Sigmoid colon (tissue), 7 donors: ENCODE results near the gene C1QTNF9B. TPM values are rescaled to one million over a fixed set of nuclear protein-coding genes. Genes with fewer than 3 reads are reported as not detected.

Source experiments
- DNase-seq: peaks from one replicate; pipeline ENCODE4 v3.0.0-alpha.2; 2019
- H3K27ac ChIP-seq, 4 donors: fragments of 200-600 bp; sonication (generic); one replicate each; pipeline ENCODE4 v1.5.1; 2016 to 2019; ENCODE audit warnings: mild to moderate bottlenecking in 1 of 4
- H3K27me3 ChIP-seq, 3 donors: fragments of 200-600 bp; sonication (generic); one replicate each; pipeline ENCODE4 v1.5.1; 2019; ENCODE audit warnings: mild to moderate bottlenecking in 1 of 3
- H3K36me3 ChIP-seq, 4 donors: fragments of 200-600 bp; sonication (generic); one replicate each; pipeline ENCODE4 v1.5.1; 2016 to 2019
- H3K4me1 ChIP-seq, 4 donors: fragments of 200-600 bp; sonication (generic); one replicate each; pipeline ENCODE4 v1.5.1; 2017 to 2019
- H3K4me3 ChIP-seq, 4 donors: fragments of 200-600 bp; sonication (generic); one replicate each; pipeline ENCODE4 v1.5.1; 2017 to 2019; ENCODE audit warnings: mild to moderate bottlenecking in 2 of 4, moderate library complexity in 1 of 4
- H3K9me3 ChIP-seq, 4 donors: fragments of 200-600 bp in 3 of 4; sonication (generic) in 3 of 4; one replicate each; pipeline versions ENCODE4 v1.5.1 to v1.6.1; 2013 to 2019
- CTCF ChIP-seq, 4 experiments: fragments of 450-650 bp in 3 of 4; fragments of 200-600 bp in 1 of 4; IDR thresholded peaks; one replicate each; pipeline ENCODE4 v1.5.1; 2016 to 2019; ENCODE audit warnings: antibody characterized with exemption in 4 of 4, mild to moderate bottlenecking in 3 of 4, moderate library complexity in 2 of 4
- EP300 ChIP-seq, 4 donors: sonication (generic); formaldehyde crosslinking; IDR thresholded peaks; one replicate each; pipeline ENCODE4 v1.6.1; 2017; ENCODE audit warnings: antibody characterized with exemption in 4 of 4
- POLR2A ChIP-seq, 2 donors: fragments of 450-650 bp; IDR thresholded peaks; one replicate each; pipeline ENCODE4 v1.6.1; 2016; ENCODE audit warnings: antibody characterized with exemption in 2 of 2, mild to moderate bottlenecking in 2 of 2, moderate library complexity in 2 of 2
- POLR2AphosphoS5 ChIP-seq, 4 donors: sonication (generic); formaldehyde crosslinking; IDR thresholded peaks; one replicate each; pipeline ENCODE4 v1.6.1; 2017; ENCODE audit warnings: antibody characterized with exemption in 4 of 4
- WGBS, 2 donors: extraction: QIAGEN DNeasy Blood & Tissue Kit; methylation state at CpG; one replicate each; pipeline ENCODE4 v1.1.7; 2013; 5-methylcytosine and 5-hydroxymethylcytosine counted together
- intact Hi-C: fragments of 100-400 bp; cut with DNase I; formaldehyde crosslinking; loops from one replicate; pipeline ENCODE4 v1.15.1; 2023
- polyA plus RNA-seq, 3 donors: library from polyadenylated mRNA; stranded (reverse); fragments of 200-250 nt; gene quantifications; one replicate each; pipeline ENCODE4 v1.2.3, GENCODE V29; 2013
- total RNA-seq, 4 donors: library from RNA; depleted of rRNA; stranded (reverse); fragments of >200 nt; gene quantifications; one replicate each; pipeline ENCODE4 v1.1.0, GENCODE V29; 2016
- donor health status: healthy with polysubstance abuse.
- donor health status: Bipolar disorder and iron deficiency.
- donor health status: healthy.

C1QTNF9B gene
- total and polyA plus RNA-seq, 7 donors: 0.13 TPM; not detected in 6

DNA sequence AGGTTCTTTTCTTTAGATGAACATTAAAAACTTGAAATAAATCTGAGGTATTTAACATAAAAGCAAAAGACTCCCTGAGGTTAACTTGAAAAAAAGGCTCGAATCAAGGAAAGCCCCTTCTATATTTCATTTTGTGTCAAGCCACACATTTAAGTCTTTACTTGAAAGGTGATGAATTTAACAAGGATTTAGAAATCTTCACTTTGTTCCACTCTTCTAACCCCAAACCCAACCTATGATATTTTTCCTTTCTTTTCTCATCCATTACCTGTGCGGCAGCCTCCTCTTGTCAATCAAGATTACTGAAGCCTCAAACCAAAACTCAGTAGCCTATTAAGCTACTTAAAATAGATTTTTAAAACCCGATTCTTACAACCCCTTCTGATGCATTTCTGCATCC is 41.9 kb downstream of the C1QTNF9B start:
- 84 to 90% methylated on average over 3 of the region's 3 CpGs for WGBS, 2 donors
- Histone ChIP-seq H3K4me1 (no peaks in the 10 kb centered on the region), H3K4me3 (no peak overlapping the region), H3K27me3 (no peaks in the 10 kb centered on the region), H3K27ac (no peak overlapping the region), H3K36me3 (peaks cover 0 to 9% (median 3%) of the 10 kb centered on the region in 4 donors), H3K9me3 (no peaks in the 10 kb centered on the region)
- no peak for DNase-seq
- TF ChIP-seq CTCF (IDR thresholded peaks at IDR 0.05) (no peak), POLR2A (IDR thresholded peaks at IDR 0.05) (no peak), EP300 (IDR thresholded peaks at IDR 0.05) (no peak), POLR2AphosphoS5 (IDR thresholded peaks at IDR 0.05) (no peak)
- intact Hi-C loops: no loop called here

DNA sequence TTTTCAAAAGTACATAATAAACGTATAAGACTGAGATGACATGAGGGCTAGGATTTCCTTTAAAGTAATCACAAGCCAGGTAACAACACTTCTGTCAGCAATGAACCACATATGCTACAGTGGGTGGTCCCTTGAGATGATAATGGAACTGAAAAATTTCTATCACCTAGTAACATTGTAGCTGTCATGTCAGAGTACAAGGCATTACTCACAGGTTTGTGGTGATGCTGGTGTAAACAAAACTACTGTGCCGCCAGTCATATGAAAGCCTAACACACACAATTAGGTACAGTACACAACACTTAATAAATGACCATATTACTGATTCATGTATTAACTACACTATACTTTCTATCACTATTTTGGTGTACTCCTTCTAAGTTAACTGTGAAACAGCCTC is 45.0 kb downstream of the C1QTNF9B start:
- WGBS, 2 donors: 49 to 75% methylated on average over 2 of the region's 2 CpGs
- no peaks in the 10 kb centered on the region for H3K9me3 ChIP-seq
- no peaks in the 10 kb centered on the region for H3K27me3 ChIP-seq
- no peak for TF ChIP-seq POLR2AphosphoS5 (IDR thresholded peaks at IDR 0.05)
- H3K27ac ChIP-seq: no peak overlapping the region
- no peak for DNase-seq
- intact Hi-C loops: no loop called here
- peaks cover 0 to 9% (median 3%) of the 10 kb centered on the region in 4 donors for H3K36me3 ChIP-seq
- peaks cover 0 to 10% (median 9%) of the 10 kb centered on the region in 4 donors for H3K4me1 ChIP-seq
- no peak overlapping the region for H3K4me3 ChIP-seq

- WGBS, 2 donors: 91 to 92% methylated on average over 2 of the region's 2 CpGs
- H3K4me1 ChIP-seq: peaks cover 0 to 10% (median 9%) of the 10 kb centered on the region in 4 donors
- intact Hi-C loops: no loop called here
- no peaks in the 10 kb centered on the region for H3K27me3 ChIP-seq
- TF ChIP-seq CTCF (IDR thresholded peaks at IDR 0.05) (no peak), EP300 (IDR thresholded peaks at IDR 0.05) (no peak), POLR2AphosphoS5 (IDR thresholded peaks at IDR 0.05) (no peak), POLR2A (IDR thresholded peaks at IDR 0.05) (no peak)
- H3K4me3 ChIP-seq: no peak overlapping the region
- no peaks in the 10 kb centered on the region for H3K9me3 ChIP-seq
- no peak overlapping the region for H3K27ac ChIP-seq
- peaks cover 0 to 6% (median 2%) of the 10 kb centered on the region in 4 donors for H3K36me3 ChIP-seq
- no peak for DNase-seq
Measured at GRCh38 chr13:23851106-23851505, 46.2 kb downstream of the C1QTNF9B start.

DNA sequence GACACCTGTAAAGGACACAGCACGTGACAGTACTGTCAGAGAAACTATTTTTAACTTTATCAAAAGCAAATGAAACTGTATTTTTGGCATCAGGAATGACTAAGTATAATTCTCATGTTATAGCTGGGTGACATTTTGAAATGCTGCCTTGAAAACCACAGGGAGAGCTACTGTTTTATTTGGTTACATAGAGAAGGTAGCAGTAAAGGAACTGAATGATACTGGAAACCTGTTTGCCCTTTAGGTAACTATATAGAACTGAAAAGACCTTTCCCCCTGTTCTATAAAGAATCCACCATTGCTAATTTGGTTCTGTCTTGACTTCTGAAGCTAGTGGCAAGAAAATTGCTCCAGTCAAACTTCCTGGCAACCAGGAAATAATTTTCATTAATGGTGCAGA is 47.2 kb downstream of the C1QTNF9B start:
- intact Hi-C loops: no loop called here

GRCh38 chr13:23849670-23850069 is 47.6 kb downstream of the C1QTNF9B start:
- Histone ChIP-seq H3K27me3 (no peaks in the 10 kb centered on the region), H3K36me3 (peaks cover 0 to 6% (median 0%) of the 10 kb centered on the region in 4 donors), H3K4me1 (peaks cover 0 to 10% (median 9%) of the 10 kb centered on the region in 4 donors), H3K9me3 (no peaks in the 10 kb centered on the region), H3K4me3 (no peak overlapping the region), H3K27ac (no peak overlapping the region)
- DNase-seq: no peak
- WGBS, 2 donors: 97% methylated on average over 2 of the region's 2 CpGs
- no peak for TF ChIP-seq EP300 (IDR thresholded peaks at IDR 0.05)
- TF ChIP-seq CTCF (IDR thresholded peaks at IDR 0.05): no peak
- no peak for TF ChIP-seq POLR2AphosphoS5 (IDR thresholded peaks at IDR 0.05)
- TF ChIP-seq POLR2A (IDR thresholded peaks at IDR 0.05): no peak
- intact Hi-C loops: no loop called here

More for the DNA sequence above, 47.2 kb downstream of the C1QTNF9B start:
- WGBS, 2 donors: 65 to 90% methylated on average over 1 of the region's 1 CpG
- DNase-seq: no peak
- Histone ChIP-seq H3K27me3 (no peaks in the 10 kb centered on the region), H3K27ac (no peak overlapping the region), H3K4me1 (peaks cover 0 to 10% (median 9%) of the 10 kb centered on the region in 4 donors), H3K9me3 (no peaks in the 10 kb centered on the region), H3K4me3 (no peak overlapping the region), H3K36me3 (peaks cover 0 to 6% (median 0%) of the 10 kb centered on the region in 4 donors)
- no peak for TF ChIP-seq CTCF (IDR thresholded peaks at IDR 0.05)
